GM21619 (cell line): ENCODE results near the gene GPR157.
"Not testable (repeated sequence)": the region's sequence is repeated elsewhere in the genome, so short reads cannot be mapped to it uniquely, and the experiment has no call there.

Source experiments
- ATAC-seq: cut with Tn5 transposase; IDR thresholded peaks from one replicate; pipeline ENCODE4 v1.9.1; 2021; ENCODE audit not compliant: unreplicated experiment

GPR157 gene

GRCh38 chr1:9149151-9149550, 20.2 kb upstream of the GPR157 start:
- ATAC-seq = no peak

GRCh38 chr1:9146156-9146555, 17.3 kb upstream of the GPR157 start:
- ATAC-seq = no peak

GRCh38 chr1:9145714-9146113, 16.8 kb upstream of the GPR157 start:
- ATAC-seq = no peak

GRCh38 chr1:9145021-9145668, 16.2 kb upstream of the GPR157 start:
- ATAC-seq = peak; percentile 72

- not testable (repeated sequence) for ATAC-seq
These were observed 15.6 kb upstream of the GPR157 start for GRCh38 chr1:9144494-9144893.

GRCh38 chr1:9143250-9143649, 14.3 kb upstream of the GPR157 start:
- no peak for ATAC-seq

- ATAC-seq = no peak
These were observed 11.0 kb upstream of the GPR157 start for GRCh38 chr1:9139930-9140329.

- ATAC-seq = no peak
These were observed 8.0 kb upstream of the GPR157 start for GRCh38 chr1:9136932-9137331.

GRCh38 chr1:9135073-9135836, 6.4 kb upstream of the GPR157 start:
- no peak for ATAC-seq

GRCh38 chr1:9133870-9134585, 5.1 kb upstream of the GPR157 start:
- no peak for ATAC-seq

GRCh38 chr1:9129266-9130041, 552 bp upstream of the GPR157 start:
- ATAC-seq = peak; percentile 62

- no peak for ATAC-seq
These were observed 759 bp downstream of the GPR157 start for GRCh38 chr1:9128166-9128519.

GRCh38 chr1:9127395-9128165, 1.3 kb downstream of the GPR157 start:
- ATAC-seq = no peak

GRCh38 chr1:9126511-9126910, 2.4 kb downstream of the GPR157 start:
- no peak for ATAC-seq

- not testable (repeated sequence) for ATAC-seq
These were observed 3.1 kb downstream of the GPR157 start for GRCh38 chr1:9125847-9126246.

- ATAC-seq = no peak
These were observed 3.6 kb downstream of the GPR157 start for GRCh38 chr1:9125325-9125724.

- ATAC-seq = not testable (repeated sequence)
These were observed 4.5 kb downstream of the GPR157 start for GRCh38 chr1:9124389-9124788.

- ATAC-seq = not testable (repeated sequence)
These were observed 5.2 kb downstream of the GPR157 start for GRCh38 chr1:9123665-9124064.

GRCh38 chr1:9121496-9122409, 7.1 kb downstream of the GPR157 start:
- ATAC-seq = peak; percentile 62
